Hematopoietic multipotent progenitor cell (in vitro differentiated cells): ENCODE measurements around the gene CETP. TPM values are rescaled to one million over a fixed set of nuclear protein-coding genes. Genes with fewer than 3 reads are reported as not detected.
"Not testable (repeated sequence)": the region's sequence is repeated elsewhere in the genome, so short reads cannot be mapped to it uniquely, and the experiment has no call there.

ENCODE experiments used
- DNase-seq, 3 donors: peaks; one replicate each; pipeline ENCODE4 v3.0.0-alpha.2; 2011 to 2015; ENCODE audit warnings: low read depth in 2 of 3, low spot score in 2 of 3
- total RNA-seq: library from RNA; depleted of rRNA; stranded (reverse); fragments of >200 nt; gene quantifications from one replicate; pipeline ENCODE4 v1.2.3, GENCODE V29; 2012

CETP gene
- total RNA-seq, 1 donor, result 2.2 TPM

- no peak for DNase-seq
Measured at GRCh38 chr16:56953006-56953405, 8.7 kb upstream of the CETP start.

DNA sequence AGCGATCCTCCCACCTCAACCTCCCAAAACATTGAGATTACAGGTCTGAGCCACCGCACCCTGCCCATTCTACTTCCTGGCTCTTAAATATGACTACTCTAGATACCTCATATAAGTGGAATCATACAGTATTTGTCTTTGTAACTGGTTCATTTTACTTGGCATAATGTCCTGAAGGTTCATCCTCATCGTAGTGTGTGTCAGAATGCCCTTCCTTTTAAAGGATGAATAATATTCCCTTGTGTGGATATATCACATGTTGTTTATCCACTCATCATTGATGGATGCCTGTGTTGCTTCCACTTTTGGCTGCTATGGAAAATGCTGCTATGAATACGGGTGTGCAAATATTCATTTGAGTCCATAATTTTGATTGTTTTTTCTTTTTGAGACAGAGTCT lies 5.7 kb upstream of the CETP start:
- no peak for DNase-seq

GRCh38 chr16:56956756-56957155 lies 5.0 kb upstream of the CETP start:
- DNase-seq, result no peak

DNA sequence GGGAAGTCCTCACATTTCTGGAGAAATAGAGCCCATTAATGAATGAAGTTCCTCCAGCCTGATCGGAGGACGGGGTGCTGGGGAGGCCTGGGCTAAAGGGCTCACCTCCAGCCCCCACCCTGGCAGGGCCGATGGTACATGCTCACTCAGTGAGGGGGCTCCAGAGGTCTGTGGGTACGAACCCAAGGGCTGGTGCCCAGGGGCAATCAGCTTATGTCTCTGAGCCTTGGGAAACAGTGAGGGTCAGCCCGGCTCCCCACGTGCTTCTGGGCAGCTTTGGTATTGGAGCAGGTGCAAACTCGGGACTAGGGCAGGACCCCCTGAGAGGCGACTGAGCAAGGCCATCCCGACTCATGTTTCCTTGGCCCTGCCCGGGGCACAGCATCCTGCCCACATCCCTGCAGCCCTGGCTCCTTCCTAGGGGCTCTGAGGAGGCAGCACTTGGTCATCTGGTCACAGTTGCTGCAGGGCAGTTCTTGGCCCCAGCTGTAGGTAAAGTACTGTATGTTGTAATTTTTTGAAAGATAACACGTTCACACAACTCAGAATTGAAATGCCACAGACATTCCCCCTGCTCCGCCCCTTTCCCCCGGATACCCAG lies 969 bp upstream of the CETP start:
- no peak for DNase-seq

GRCh38 chr16:56961386-56961785 lies 364 bp upstream of the CETP start:
- peak in 1 of 3 donors; percentile 20 for DNase-seq

- peak; percentile 91 to 93 (median 93) for DNase-seq
Measured at GRCh38 chr16:56964243-56965148, 2.7 kb downstream of the CETP start.

- DNase-seq, result no peak
Measured at GRCh38 chr16:56965149-56966092, 3.7 kb downstream of the CETP start.

DNA sequence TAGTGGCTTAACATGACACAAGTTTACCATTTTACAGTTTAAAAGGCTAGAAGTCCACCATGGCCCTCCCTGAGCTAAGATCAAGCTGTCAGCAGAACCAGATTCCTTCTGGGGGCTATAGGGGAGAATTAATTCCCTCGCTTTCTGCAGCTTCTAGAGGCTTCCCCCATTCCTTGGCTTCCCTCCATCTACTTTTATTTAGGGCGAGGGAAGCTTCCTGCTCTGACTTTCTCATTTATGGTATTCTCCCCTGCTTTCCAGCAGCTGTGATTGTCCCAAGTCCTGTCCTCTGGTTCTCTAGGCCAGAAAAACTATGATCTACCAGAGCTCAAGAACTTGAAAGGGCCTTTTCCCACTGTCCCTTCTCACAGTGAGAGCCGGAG lies 4.3 kb downstream of the CETP start:
- no peak for DNase-seq

DNA sequence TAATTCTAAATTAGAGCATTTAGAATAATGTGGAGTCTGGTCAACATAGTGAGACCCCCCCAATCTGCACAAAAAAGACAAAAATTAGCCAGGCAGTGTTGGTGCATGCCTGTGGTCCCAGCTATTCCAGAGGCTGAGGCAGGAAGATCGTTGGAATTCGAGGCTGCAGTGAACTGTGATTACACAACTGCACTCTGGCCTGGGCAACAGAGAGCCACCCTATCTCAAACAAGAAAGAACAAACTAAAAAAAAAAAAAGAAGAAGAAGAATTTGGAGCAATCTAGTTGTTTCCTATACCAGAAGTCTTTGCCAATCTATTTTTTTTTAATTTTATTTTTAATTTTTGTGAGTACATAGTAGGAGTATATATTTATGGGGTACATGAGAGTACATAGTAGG lies 6.0 kb downstream of the CETP start:
- DNase-seq, result no peak

DNA sequence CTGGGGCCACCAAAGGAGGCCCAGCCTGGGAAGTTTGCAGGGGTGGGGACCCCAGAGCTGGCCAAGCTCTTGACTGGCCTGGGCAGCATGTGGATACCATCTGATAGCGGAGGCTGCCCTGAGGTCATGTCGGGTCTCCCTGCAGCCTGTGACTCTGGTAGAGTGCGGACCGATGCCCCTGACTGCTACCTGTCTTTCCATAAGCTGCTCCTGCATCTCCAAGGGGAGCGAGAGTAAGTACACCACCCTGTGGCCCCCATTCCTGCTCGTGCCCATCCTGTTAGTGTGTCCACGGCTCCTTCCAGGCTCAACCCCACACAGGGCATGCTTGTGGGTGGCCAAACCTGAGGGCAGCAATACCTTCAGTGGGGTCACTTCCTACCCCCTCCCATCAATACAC lies 8.0 kb downstream of the CETP start:
- DNase-seq, result no peak

- no peak for DNase-seq
Measured at GRCh38 chr16:56970934-56971767, 9.4 kb downstream of the CETP start.

DNA sequence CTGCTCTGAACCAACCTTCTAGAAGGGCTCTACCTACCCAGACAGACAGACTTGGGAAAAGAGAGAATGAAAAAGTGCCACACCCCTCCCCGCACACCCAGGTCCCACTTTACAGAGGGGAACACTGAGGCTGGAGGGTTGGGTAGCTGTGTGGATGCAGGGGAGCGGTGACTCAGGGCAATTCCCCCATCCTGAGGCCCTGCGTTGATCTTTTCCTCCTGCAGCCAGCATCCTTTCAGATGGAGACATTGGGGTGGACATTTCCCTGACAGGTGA lies 10.0 kb downstream of the CETP start:
- no peak for DNase-seq

- DNase-seq, result no peak
Measured at GRCh38 chr16:56972403-56973293, 10.9 kb downstream of the CETP start.

DNA sequence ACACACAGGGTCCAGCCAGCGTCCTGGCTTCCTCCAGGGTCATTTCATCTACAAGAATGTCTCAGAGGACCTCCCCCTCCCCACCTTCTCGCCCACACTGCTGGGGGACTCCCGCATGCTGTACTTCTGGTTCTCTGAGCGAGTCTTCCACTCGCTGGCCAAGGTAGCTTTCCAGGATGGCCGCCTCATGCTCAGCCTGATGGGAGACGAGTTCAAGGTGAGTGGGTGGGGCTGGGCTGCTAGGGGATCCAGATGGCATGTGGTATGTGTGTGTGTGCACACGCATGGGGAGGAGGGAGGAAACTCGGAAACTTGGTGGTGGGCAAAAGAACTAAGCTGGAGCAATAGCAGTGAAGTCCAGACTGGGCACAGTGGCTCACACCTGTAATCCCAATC lies 11.5 kb downstream of the CETP start:
- no peak for DNase-seq

GRCh38 chr16:56973899-56974298 lies 12.1 kb downstream of the CETP start:
- not testable (repeated sequence) for DNase-seq

- DNase-seq, result peak in 1 of 3 donors; percentile 35
Measured at GRCh38 chr16:56974549-56975300, 13.0 kb downstream of the CETP start.

DNA sequence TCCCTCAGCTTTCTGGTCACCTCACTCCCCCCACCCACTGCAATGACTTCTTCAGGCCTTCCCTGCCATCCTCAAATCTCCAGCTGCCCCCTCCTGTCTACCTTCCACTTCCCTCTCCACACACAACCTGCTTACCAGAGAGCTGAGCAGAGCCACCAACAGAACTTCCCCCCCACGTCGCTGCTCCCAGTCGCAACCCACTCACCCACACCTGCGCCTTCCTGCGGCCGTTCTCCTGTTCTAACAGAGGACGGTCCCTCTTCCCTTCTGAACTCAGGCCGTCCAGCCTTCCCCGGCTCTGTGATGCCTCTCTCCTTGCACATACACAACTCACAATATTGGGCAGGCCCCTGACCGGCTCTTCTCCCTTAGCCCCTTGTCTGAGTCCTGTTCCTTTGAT lies 14.0 kb downstream of the CETP start:
- no peak for DNase-seq

GRCh38 chr16:56977216-56977615 lies 15.5 kb downstream of the CETP start:
- no peak for DNase-seq
